Uterus (tissue), 2 donors: Measurements from ENCODE around the gene ITPR1.

Experiments
- CTCF ChIP-seq, 4 experiments: fragments of 200-600 bp in 2 of 4; fragments of 450-650 bp in 2 of 4; sonication (generic) in 2 of 4; IDR thresholded peaks; one replicate each; pipeline ENCODE4 v1.5.1; 2016 to 2019; ENCODE audit warnings: antibody characterized with exemption in 4 of 4, mild to moderate bottlenecking in 2 of 4, moderate library complexity in 1 of 4
- POLR2A ChIP-seq, 2 donors: fragments of 450-650 bp; IDR thresholded peaks; one replicate each; pipeline ENCODE4 v1.6.1; 2016; ENCODE audit warnings: antibody characterized with exemption in 2 of 2, mild to moderate bottlenecking in 1 of 2, moderate library complexity in 1 of 2

GRCh38 chr3:4634894-4635293 is 141.7 kb downstream of the ITPR1 start:
- no peak for TF ChIP-seq CTCF (IDR thresholded peaks at IDR 0.05)
- no peak for TF ChIP-seq POLR2A (IDR thresholded peaks at IDR 0.05)
